GM18505 (cell line): Measurements from ENCODE around the gene JRKL.
"Not testable (repeated sequence)": the region's sequence is repeated elsewhere in the genome, so short reads cannot be mapped to it uniquely, and the experiment has no call there.

Experiments
- ATAC-seq: cut with Tn5 transposase; IDR thresholded peaks from one replicate; pipeline ENCODE4 v1.9.1; 2021; ENCODE audit not compliant: unreplicated experiment
- POLR2A ChIP-seq: IDR thresholded peaks from 4 replicates; pipeline ENCODE4 v1.6.1; 2011; ENCODE audit warnings: borderline replicate concordance; ENCODE audit not compliant: insufficient read depth, insufficient read length; ENCODE audit errors: extremely low read depth

JRKL gene

DNA sequence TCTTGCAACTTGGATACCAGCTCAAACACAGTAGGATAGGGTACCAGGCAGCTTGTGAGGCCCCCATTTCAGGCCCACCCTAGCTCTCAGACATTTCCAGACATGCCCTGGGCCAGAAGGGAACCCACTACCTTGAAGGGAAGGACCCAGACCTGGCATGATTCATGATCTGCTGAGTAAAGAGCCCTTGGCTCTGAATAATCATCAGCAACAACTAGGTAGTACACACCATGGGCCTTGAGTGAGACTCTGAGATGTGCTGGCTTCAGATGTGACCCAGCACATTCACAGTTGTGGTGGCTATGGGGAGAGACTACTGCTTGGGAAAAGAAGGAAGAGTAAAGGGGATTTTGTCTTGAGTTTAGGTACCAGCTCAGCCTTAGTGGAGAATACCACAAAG lies 23.6 kb downstream of the JRKL start:
- ATAC-seq = no peak
- TF ChIP-seq POLR2A = no peak

DNA sequence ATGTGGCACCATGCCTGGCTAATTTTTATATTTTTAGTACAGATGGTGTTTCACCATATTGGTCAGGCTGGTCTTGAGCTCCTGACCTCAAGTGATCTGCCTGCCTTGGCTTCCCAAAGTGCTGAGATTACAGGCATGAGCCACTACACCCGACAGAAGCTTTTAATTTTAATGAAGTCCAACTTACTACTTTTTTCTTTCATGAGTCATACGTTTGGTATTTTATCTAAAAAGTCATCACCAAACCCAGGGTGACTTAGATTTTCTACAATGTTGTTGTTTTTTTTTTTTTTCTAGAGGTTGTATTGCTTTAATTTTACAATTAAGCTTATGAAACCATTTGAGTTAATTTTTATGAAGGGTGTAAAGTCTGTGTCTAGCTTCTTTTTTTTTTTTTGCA lies 34.9 kb downstream of the JRKL start:
- TF ChIP-seq POLR2A = no peak
- no peak for ATAC-seq

DNA sequence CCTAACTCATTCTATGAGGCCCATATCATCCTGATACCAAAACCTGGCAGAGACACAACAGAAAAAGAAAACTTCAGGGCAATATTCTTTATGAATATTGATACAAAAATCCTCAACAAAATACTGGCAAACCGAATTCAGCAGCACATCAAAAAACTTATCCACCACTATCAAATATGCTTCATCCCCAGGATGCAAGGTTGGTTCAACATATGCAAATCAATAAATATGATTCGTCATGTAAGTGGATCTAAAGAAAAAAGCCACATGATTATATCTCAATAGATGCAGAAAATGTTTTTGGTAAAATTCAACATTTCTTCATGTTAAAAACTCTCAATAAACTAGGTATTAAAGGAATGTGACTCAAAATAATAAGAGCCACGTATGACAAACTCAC lies 40.9 kb downstream of the JRKL start:
- no peak for ATAC-seq
- no peak for TF ChIP-seq POLR2A

- not testable (repeated sequence) for ATAC-seq
Observed at GRCh38 chr11:96432654-96433053, 42.8 kb downstream of the JRKL start.
